ENCODE results near the gene SLC46A1. TPM values are rescaled to one million over a fixed set of nuclear protein-coding genes. Genes with fewer than 3 reads are reported as not detected.

The SLC46A1 gene
- total RNA-seq, 2 experiments from 2014 or later, result 1.8 to 2.4 TPM

- no peaks in the 10 kb centered on the region for H3K36me3 Mint-ChIP-seq (ENCODE audit: low read depth)
- peaks cover 2% of the 10 kb centered on the region for H3K27me3 Mint-ChIP-seq (ENCODE audit: low read depth)
- intact Hi-C loops (cut with micrococcal nuclease), result no loop called here
- no peak for DNase-seq
- H3K4me3 Mint-ChIP-seq, result no peak overlapping the region
- CTCF ChIA-PET, result no interaction called here
- H3K27ac Mint-ChIP-seq, result no peak overlapping the region
- no peaks in the 10 kb centered on the region for H3K9me3 Mint-ChIP-seq
- peaks cover 6% of the 10 kb centered on the region for H3K4me1 Mint-ChIP-seq (ENCODE audit: low read depth)
These were observed 3.2 kb downstream of the SLC46A1 start for GRCh38 chr17:28402844-28403243.

GRCh38 chr17:28402224-28402630 is 3.8 kb downstream of the SLC46A1 start:
- no peaks in the 10 kb centered on the region for H3K36me3 Mint-ChIP-seq (ENCODE audit: low read depth)
- peaks cover 2% of the 10 kb centered on the region for H3K27me3 Mint-ChIP-seq (ENCODE audit: low read depth)
- intact Hi-C loops (cut with micrococcal nuclease), result no loop called here
- peaks cover 6% of the 10 kb centered on the region for H3K4me1 Mint-ChIP-seq (ENCODE audit: low read depth)
- CTCF ChIA-PET, result interaction anchor here (1.7 to 2.1 kb wide), 2 partner anchors 14 to 15 kb away, joined by 5 to 14 read pairs; no protein-coding TSS in a partner anchor
- DNase-seq, result no peak
- H3K9me3 Mint-ChIP-seq, result no peaks in the 10 kb centered on the region
- H3K27ac Mint-ChIP-seq, result peak overlapping the region; percentile 4
- H3K4me3 Mint-ChIP-seq, result no peak overlapping the region

- no peaks in the 10 kb centered on the region for H3K27me3 Mint-ChIP-seq (ENCODE audit: low read depth)
- no peaks in the 10 kb centered on the region for H3K9me3 Mint-ChIP-seq
- H3K4me3 Mint-ChIP-seq, result no peak overlapping the region
- peaks cover 4% of the 10 kb centered on the region for H3K4me1 Mint-ChIP-seq (ENCODE audit: low read depth)
- CTCF ChIA-PET, result interaction anchor here (0.6 to 1.5 kb wide), 2 partner anchors 16 to 135 kb away, joined by 5 to 6 read pairs; no protein-coding TSS in a partner anchor
- H3K27ac Mint-ChIP-seq, result no peak overlapping the region
- intact Hi-C loops (cut with micrococcal nuclease), result no loop called here
- H3K36me3 Mint-ChIP-seq (ENCODE audit: low read depth), result no peaks in the 10 kb centered on the region
- no peak for DNase-seq
These were observed 6.2 kb downstream of the SLC46A1 start for GRCh38 chr17:28399808-28400207.

- Mint-ChIP-seq H3K9me3 (no peaks in the 10 kb centered on the region), H3K27me3 (ENCODE audit: low read depth) (no peaks in the 10 kb centered on the region), H3K27ac (no peak overlapping the region), H3K4me3 (no peak overlapping the region), H3K4me1 (ENCODE audit: low read depth) (peaks cover 4% of the 10 kb centered on the region), H3K36me3 (ENCODE audit: low read depth) (no peaks in the 10 kb centered on the region)
- CTCF ChIA-PET, result interaction anchor here (1.5 kb wide), 1 partner anchor 18 kb away, joined by 6 read pairs; no protein-coding TSS in a partner anchor
- intact Hi-C loops (cut with micrococcal nuclease), result no loop called here
- no peak for DNase-seq
These were observed 7.6 kb downstream of the SLC46A1 start for GRCh38 chr17:28398280-28398981.

GRCh38 chr17:28397687-28398279 is 8.2 kb downstream of the SLC46A1 start:
- no peak overlapping the region for H3K4me3 Mint-ChIP-seq
- H3K4me1 Mint-ChIP-seq (ENCODE audit: low read depth), result peaks cover 4% of the 10 kb centered on the region
- no peaks in the 10 kb centered on the region for H3K9me3 Mint-ChIP-seq
- no peaks in the 10 kb centered on the region for H3K27me3 Mint-ChIP-seq (ENCODE audit: low read depth)
- H3K36me3 Mint-ChIP-seq (ENCODE audit: low read depth), result no peaks in the 10 kb centered on the region
- intact Hi-C loops (cut with micrococcal nuclease), result no loop called here
- DNase-seq, result no peak
- CTCF ChIA-PET, result no interaction called here
- H3K27ac Mint-ChIP-seq, result no peak overlapping the region

- Mint-ChIP-seq H3K4me3 (no peak overlapping the region), H3K27me3 (ENCODE audit: low read depth) (no peaks in the 10 kb centered on the region), H3K9me3 (no peaks in the 10 kb centered on the region), H3K36me3 (ENCODE audit: low read depth) (no peaks in the 10 kb centered on the region), H3K4me1 (ENCODE audit: low read depth) (peaks cover 4% of the 10 kb centered on the region), H3K27ac (no peak overlapping the region)
- DNase-seq, result no peak
- intact Hi-C loops (cut with micrococcal nuclease), result no loop called here
- CTCF ChIA-PET, result interaction anchor here (0.5 kb wide), 1 partner anchor 19 kb away, joined by 3 read pairs; no protein-coding TSS in a partner anchor
These were observed 8.7 kb downstream of the SLC46A1 start for GRCh38 chr17:28397275-28397674.

- Mint-ChIP-seq H3K27ac (no peak overlapping the region), H3K9me3 (no peaks in the 10 kb centered on the region), H3K27me3 (ENCODE audit: low read depth) (no peaks in the 10 kb centered on the region), H3K4me1 (ENCODE audit: low read depth) (no peaks in the 10 kb centered on the region), H3K4me3 (no peak overlapping the region), H3K36me3 (ENCODE audit: low read depth) (no peaks in the 10 kb centered on the region)
- DNase-seq, result no peak
- intact Hi-C loops (cut with micrococcal nuclease), result no loop called here
- CTCF ChIA-PET, result interaction anchor here (0.5 to 1.1 kb wide), 2 partner anchors 19 to 145 kb away, joined by 3 read pairs; no protein-coding TSS in a partner anchor
These were observed 9.3 kb downstream of the SLC46A1 start for GRCh38 chr17:28396635-28397239.

GRCh38 chr17:28395968-28396367 is 10.0 kb downstream of the SLC46A1 start:
- Mint-ChIP-seq H3K36me3 (ENCODE audit: low read depth) (peaks cover 2% of the 10 kb centered on the region), H3K4me1 (ENCODE audit: low read depth) (no peaks in the 10 kb centered on the region), H3K4me3 (no peak overlapping the region), H3K27me3 (ENCODE audit: low read depth) (no peaks in the 10 kb centered on the region), H3K9me3 (no peaks in the 10 kb centered on the region), H3K27ac (no peak overlapping the region)
- CTCF ChIA-PET, result interaction anchor here (1.1 kb wide), 1 partner anchor 144 kb away, joined by 3 read pairs; no protein-coding TSS in a partner anchor
- DNase-seq, result no peak
- intact Hi-C loops (cut with micrococcal nuclease), result no loop called here

- intact Hi-C loops (cut with micrococcal nuclease), result no loop called here
- H3K9me3 Mint-ChIP-seq, result no peaks in the 10 kb centered on the region
- H3K36me3 Mint-ChIP-seq (ENCODE audit: low read depth), result peaks cover 4% of the 10 kb centered on the region
- no peaks in the 10 kb centered on the region for H3K27me3 Mint-ChIP-seq (ENCODE audit: low read depth)
- DNase-seq, result no peak
- no peak overlapping the region for H3K27ac Mint-ChIP-seq
- CTCF ChIA-PET, result interaction anchor here (0.6 kb wide), 1 partner anchor 22 kb away, joined by 3 read pairs; no protein-coding TSS in a partner anchor
- no peak overlapping the region for H3K4me3 Mint-ChIP-seq
- H3K4me1 Mint-ChIP-seq (ENCODE audit: low read depth), result no peaks in the 10 kb centered on the region
These were observed 10.6 kb downstream of the SLC46A1 start for GRCh38 chr17:28395426-28395825.

- Mint-ChIP-seq H3K27me3 (ENCODE audit: low read depth) (no peaks in the 10 kb centered on the region), H3K9me3 (no peaks in the 10 kb centered on the region), H3K4me3 (no peak overlapping the region), H3K27ac (no peak overlapping the region), H3K36me3 (ENCODE audit: low read depth) (peaks cover 10% of the 10 kb centered on the region), H3K4me1 (ENCODE audit: low read depth) (no peaks in the 10 kb centered on the region)
- intact Hi-C loops (cut with micrococcal nuclease), result no loop called here
- DNase-seq, result no peak
- CTCF ChIA-PET, result interaction anchor here (0.6 kb wide), 1 partner anchor 23 kb away, joined by 3 read pairs; no protein-coding TSS in a partner anchor
These were observed 11.5 kb downstream of the SLC46A1 start for GRCh38 chr17:28394337-28395116.

- no peak for DNase-seq
- Mint-ChIP-seq H3K4me3 (no peak overlapping the region), H3K4me1 (ENCODE audit: low read depth) (no peaks in the 10 kb centered on the region), H3K36me3 (ENCODE audit: low read depth) (peaks cover 16% of the 10 kb centered on the region), H3K27ac (no peak overlapping the region), H3K27me3 (ENCODE audit: low read depth) (no peaks in the 10 kb centered on the region), H3K9me3 (no peaks in the 10 kb centered on the region)
- CTCF ChIA-PET, result no interaction called here
- intact Hi-C loops (cut with micrococcal nuclease), result no loop called here
These were observed 13.5 kb downstream of the SLC46A1 start for GRCh38 chr17:28392491-28392890.

GRCh38 chr17:28391401-28391800 is 14.6 kb downstream of the SLC46A1 start:
- no peak for DNase-seq
- Mint-ChIP-seq H3K9me3 (no peaks in the 10 kb centered on the region), H3K27ac (no peak overlapping the region), H3K4me3 (no peak overlapping the region), H3K27me3 (ENCODE audit: low read depth) (no peaks in the 10 kb centered on the region), H3K36me3 (ENCODE audit: low read depth) (peaks cover 16% of the 10 kb centered on the region), H3K4me1 (ENCODE audit: low read depth) (no peaks in the 10 kb centered on the region)
- CTCF ChIA-PET, result interaction anchor here (0.6 to 1.3 kb wide), 4 partner anchors 8 to 25 kb away, joined by 3 to 4 read pairs (median 3); no protein-coding TSS in a partner anchor
- intact Hi-C loops (cut with micrococcal nuclease), result no loop called here
